AG09319 (cell line): ENCODE measurements around the gene MUC5B.
"Not testable (repeated sequence)": the region's sequence is repeated elsewhere in the genome, so short reads cannot be mapped to it uniquely, and the experiment has no call there.

Source experiments
- DNase-seq: peaks from one replicate; pipeline ENCODE4 v3.0.0-alpha.2; 2010; ENCODE audit warnings: low read depth; ENCODE audit errors: extremely low read depth
- TF ChIP-seq, protein P1 (sequence below): IDR thresholded peaks from 2 replicates; pipeline ENCODE4 v1.5.1; 2011; ENCODE audit warnings: low read depth, mild to moderate bottlenecking, inconsistent platforms, low read length, moderate library complexity

The MUC5B gene, protein sequence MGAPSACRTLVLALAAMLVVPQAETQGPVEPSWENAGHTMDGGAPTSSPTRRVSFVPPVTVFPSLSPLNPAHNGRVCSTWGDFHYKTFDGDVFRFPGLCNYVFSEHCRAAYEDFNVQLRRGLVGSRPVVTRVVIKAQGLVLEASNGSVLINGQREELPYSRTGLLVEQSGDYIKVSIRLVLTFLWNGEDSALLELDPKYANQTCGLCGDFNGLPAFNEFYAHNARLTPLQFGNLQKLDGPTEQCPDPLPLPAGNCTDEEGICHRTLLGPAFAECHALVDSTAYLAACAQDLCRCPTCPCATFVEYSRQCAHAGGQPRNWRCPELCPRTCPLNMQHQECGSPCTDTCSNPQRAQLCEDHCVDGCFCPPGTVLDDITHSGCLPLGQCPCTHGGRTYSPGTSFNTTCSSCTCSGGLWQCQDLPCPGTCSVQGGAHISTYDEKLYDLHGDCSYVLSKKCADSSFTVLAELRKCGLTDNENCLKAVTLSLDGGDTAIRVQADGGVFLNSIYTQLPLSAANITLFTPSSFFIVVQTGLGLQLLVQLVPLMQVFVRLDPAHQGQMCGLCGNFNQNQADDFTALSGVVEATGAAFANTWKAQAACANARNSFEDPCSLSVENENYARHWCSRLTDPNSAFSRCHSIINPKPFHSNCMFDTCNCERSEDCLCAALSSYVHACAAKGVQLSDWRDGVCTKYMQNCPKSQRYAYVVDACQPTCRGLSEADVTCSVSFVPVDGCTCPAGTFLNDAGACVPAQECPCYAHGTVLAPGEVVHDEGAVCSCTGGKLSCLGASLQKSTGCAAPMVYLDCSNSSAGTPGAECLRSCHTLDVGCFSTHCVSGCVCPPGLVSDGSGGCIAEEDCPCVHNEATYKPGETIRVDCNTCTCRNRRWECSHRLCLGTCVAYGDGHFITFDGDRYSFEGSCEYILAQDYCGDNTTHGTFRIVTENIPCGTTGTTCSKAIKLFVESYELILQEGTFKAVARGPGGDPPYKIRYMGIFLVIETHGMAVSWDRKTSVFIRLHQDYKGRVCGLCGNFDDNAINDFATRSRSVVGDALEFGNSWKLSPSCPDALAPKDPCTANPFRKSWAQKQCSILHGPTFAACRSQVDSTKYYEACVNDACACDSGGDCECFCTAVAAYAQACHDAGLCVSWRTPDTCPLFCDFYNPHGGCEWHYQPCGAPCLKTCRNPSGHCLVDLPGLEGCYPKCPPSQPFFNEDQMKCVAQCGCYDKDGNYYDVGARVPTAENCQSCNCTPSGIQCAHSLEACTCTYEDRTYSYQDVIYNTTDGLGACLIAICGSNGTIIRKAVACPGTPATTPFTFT (N-terminal part only)

DNA sequence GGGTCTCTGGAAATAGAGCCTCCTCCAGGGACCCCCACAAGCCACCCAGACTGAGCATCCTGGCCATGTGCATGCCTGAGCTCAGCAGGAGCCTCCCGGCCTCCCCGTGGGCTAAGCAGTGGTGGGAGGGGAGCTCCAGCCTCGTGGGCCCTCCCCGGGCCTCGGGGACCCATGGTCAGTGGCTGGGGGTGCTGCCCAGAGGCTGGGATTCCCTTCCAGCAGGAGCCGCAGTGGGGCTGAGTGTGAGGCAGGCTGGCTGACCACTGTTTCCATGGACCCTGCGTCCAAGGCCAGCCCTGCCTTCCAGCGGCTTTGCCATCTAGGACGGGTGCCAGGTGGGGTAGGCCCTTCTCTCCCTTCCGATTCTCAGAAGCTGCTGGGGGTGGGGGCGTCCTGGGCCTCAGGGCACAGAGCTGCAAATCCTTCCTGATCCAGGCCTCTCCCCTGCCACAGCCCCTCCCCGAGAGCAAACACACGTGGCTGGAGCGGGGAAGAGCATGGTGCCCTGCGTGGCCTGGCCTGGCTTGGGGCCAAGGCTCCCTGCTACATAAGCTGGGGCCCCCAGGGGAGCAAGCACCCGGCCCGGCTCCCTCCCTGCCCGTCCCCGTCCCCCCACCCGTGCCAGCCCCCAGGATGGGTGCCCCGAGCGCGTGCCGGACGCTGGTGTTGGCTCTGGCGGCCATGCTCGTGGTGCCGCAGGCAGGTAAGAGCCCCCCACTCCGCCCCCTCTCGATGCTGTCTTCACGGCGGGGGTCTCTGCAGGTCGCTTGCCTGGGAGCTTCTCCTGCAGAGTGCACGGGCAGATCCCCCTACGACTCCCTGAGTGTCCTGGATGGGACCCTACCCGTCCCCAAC is at the start of gene MUC5B:
Gene MUC5B, plus strand, starts transcription at position 576 of the 855 bp plus-strand sequence. Its CDS starts 58 bp downstream, at position 634.
- TF ChIP-seq, protein P1, sequence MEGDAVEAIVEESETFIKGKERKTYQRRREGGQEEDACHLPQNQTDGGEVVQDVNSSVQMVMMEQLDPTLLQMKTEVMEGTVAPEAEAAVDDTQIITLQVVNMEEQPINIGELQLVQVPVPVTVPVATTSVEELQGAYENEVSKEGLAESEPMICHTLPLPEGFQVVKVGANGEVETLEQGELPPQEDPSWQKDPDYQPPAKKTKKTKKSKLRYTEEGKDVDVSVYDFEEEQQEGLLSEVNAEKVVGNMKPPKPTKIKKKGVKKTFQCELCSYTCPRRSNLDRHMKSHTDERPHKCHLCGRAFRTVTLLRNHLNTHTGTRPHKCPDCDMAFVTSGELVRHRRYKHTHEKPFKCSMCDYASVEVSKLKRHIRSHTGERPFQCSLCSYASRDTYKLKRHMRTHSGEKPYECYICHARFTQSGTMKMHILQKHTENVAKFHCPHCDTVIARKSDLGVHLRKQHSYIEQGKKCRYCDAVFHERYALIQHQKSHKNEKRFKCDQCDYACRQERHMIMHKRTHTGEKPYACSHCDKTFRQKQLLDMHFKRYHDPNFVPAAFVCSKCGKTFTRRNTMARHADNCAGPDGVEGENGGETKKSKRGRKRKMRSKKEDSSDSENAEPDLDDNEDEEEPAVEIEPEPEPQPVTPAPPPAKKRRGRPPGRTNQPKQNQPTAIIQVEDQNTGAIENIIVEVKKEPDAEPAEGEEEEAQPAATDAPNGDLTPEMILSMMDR: no peak
- no peak for DNase-seq

DNA sequence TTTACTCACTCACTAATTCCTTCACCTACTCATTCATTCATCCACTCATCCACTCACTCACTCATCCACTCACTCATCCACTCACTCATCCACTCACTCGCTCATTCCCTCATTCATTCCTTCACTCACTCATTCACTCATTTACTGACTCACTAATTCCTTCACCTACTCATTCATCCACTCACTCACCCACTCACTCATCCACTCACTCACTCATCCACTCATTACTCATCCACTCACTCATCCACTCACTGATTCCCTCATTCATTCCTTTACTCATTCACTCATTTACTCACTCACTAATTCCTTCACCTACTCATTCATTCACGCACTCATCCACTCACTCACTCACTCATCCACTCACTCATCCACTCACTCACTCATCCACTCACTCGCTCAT is 49.5 kb upstream of the MUC5B start:
- not testable (repeated sequence) for DNase-seq

- TF ChIP-seq, protein P1: no peak
- DNase-seq: no peak
Observed at GRCh38 chr11:1174441-1175370, 48.2 kb upstream of the MUC5B start.

DNA sequence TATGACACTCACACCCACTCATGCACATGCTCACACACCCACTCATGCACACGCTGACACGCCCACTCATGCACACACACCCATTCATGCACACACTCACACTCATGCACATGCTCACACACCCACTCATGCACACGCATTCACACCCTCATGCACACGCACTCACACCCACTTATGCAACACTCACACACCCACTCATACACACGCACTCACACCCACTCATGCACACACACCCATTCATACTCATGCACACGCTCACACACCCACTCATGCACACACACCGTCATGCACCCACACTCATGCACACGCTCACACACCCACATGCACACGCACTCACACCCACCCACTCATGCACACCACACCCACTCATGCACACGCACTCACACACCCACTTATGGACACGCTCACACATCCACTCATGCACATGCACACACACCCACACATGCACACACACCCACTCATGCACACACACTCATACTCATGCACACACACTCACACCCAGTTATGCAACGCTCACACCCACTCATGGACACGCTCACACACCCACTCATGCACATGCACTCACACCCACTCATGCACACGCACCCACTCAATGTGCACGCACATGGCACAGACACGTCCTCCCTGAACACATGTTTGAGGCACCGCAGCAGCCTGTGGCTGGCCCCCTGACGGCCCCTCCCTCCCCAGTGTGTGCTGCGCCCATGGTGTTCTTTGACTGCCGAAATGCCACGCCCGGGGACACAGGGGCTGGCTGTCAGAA is 47.2 kb upstream of the MUC5B start:
- DNase-seq: no peak
- TF ChIP-seq, protein P1: no peak

- TF ChIP-seq, protein P1: no peak
- no peak for DNase-seq
Observed at GRCh38 chr11:1176224-1177019, 46.4 kb upstream of the MUC5B start.
